CMK (cell line): ENCODE data around the gene MYH4.

Source experiments
- DNase-seq: peaks from one replicate; pipeline ENCODE4 v3.0.0-alpha.2; 2010; ENCODE audit warnings: low read depth

MYH4 gene

GRCh38 chr17:10469459-10469858 is at the start of gene MYH4:
Gene MYH4, minus strand, starts transcription at chr17:10469559. Its CDS starts 2,814 bp downstream, at chr17:10466745.
- DNase-seq = no peak

GRCh38 chr17:10518271-10519037 is 49.1 kb upstream of the MYH4 start, which contains the start of gene MYH1:
Gene MYH1, minus strand, starts transcription at chr17:10518542. Its CDS starts 1,900 bp downstream, at chr17:10516642.
- no peak for DNase-seq

GRCh38 chr17:10516638-10517037 is 47.3 kb upstream of the MYH4 start:
- DNase-seq = no peak

- DNase-seq = no peak
These were observed 46.7 kb upstream of the MYH4 start for GRCh38 chr17:10516065-10516464.

GRCh38 chr17:10513299-10514067 is 44.1 kb upstream of the MYH4 start:
- no peak for DNase-seq

GRCh38 chr17:10512856-10513255 is 43.5 kb upstream of the MYH4 start:
- no peak for DNase-seq

- DNase-seq = no peak
These were observed 30.6 kb upstream of the MYH4 start for GRCh38 chr17:10499950-10500349.

GRCh38 chr17:10492004-10492403 is 22.6 kb upstream of the MYH4 start:
- no peak for DNase-seq

- no peak for DNase-seq
These were observed 12.9 kb upstream of the MYH4 start for GRCh38 chr17:10482252-10482651.

- DNase-seq = no peak
These were observed 8.3 kb upstream of the MYH4 start for GRCh38 chr17:10477701-10478100.

- DNase-seq = no peak
These were observed 5.2 kb upstream of the MYH4 start for GRCh38 chr17:10474536-10474935.

- no peak for DNase-seq
These were observed 2.5 kb upstream of the MYH4 start for GRCh38 chr17:10471858-10472257.

GRCh38 chr17:10463402-10463801 is 6.0 kb downstream of the MYH4 start:
- no peak for DNase-seq

GRCh38 chr17:10460062-10460461 is 9.3 kb downstream of the MYH4 start:
- DNase-seq = no peak

- DNase-seq = no peak
These were observed 10.7 kb downstream of the MYH4 start for GRCh38 chr17:10458701-10459100.

GRCh38 chr17:10457952-10458351 is 11.4 kb downstream of the MYH4 start:
- DNase-seq = no peak

GRCh38 chr17:10447026-10447931 is 22.1 kb downstream of the MYH4 start:
- no peak for DNase-seq

GRCh38 chr17:10439816-10440215 is 29.5 kb downstream of the MYH4 start:
- no peak for DNase-seq

GRCh38 chr17:10435096-10435495 is 34.3 kb downstream of the MYH4 start:
- DNase-seq = no peak

GRCh38 chr17:10429421-10430045 is 39.8 kb downstream of the MYH4 start:
- no peak for DNase-seq

- DNase-seq = no peak
These were observed 40.6 kb downstream of the MYH4 start for GRCh38 chr17:10428781-10429180.
